GM18907 (cell line): ENCODE results near the gene CIAO1.
"Not testable (repeated sequence)": the region's sequence is repeated elsewhere in the genome, so short reads cannot be mapped to it uniquely, and the experiment has no call there.

Experiments used
- ATAC-seq: cut with Tn5 transposase; IDR thresholded peaks from one replicate; pipeline ENCODE4 v1.9.1; 2021; ENCODE audit warnings: mild to moderate bottlenecking, moderate library complexity; ENCODE audit not compliant: unreplicated experiment

Gene CIAO1

DNA sequence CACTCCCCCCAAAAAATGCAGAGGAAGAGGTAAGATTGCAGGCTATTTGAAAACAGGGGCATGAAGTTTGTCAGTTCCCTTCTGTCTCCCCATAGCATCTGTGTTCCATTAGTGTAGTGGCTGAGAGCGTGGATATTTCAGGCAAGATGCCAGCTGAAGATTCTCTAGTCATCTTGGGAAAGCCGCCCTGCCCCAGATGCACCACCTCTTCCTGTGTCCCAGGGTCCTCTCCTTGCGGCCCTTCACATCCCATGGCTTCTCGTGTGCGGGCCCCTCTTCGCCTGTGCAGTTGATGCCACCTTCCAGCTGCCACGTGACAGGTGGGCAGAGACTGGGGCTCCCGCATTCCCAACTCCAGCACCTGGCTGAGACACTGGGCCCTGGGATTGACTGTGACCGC lies 16.4 kb upstream of the CIAO1 start:
- no peak for ATAC-seq

DNA sequence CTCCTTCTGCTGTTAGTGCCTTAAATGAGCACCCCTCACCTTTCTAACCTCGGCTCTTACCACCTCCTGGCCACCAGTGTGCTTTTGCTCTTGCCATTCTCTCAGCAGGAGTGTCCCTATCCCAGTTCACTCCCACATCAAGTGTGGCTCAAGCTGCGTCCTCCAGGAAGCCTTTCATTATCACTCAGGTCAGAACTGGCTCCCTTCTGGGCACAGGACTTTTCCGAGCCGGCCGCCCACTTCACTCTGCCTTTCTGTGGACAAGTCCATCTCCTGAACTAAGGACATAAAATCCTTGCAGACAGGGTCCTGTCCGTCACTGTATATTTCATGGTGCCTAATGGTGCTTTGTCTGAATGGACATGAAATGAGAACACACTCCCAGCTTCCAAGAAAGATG lies 15.8 kb upstream of the CIAO1 start:
- ATAC-seq, result no peak

DNA sequence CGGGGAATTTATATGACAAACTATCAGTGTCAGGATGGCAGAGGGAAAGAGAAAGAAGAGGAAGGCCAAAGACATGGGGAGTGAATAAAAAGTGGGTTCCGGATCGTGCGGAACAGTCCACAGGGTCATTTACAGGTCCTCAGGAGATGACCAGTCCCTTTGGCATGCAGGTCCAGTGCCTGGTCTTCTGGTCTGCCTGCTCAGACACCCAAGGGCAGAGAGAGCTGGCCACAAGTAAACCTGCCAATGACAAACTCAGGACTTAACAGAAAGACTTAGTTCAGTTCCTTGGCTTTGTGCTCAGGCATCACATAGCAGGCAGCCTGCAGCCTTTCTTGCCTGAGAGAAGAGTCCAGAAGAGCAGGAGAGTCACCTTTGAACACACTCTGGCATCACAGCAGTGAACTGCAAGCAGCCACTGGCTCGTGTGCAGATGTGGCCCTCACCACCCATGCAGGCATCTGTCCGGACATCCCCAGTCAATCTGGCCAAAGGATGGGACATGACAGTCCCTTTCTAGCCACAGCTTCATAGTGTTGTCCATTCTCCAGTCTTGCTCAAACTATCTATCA lies 14.2 kb upstream of the CIAO1 start:
- ATAC-seq, result no peak

DNA sequence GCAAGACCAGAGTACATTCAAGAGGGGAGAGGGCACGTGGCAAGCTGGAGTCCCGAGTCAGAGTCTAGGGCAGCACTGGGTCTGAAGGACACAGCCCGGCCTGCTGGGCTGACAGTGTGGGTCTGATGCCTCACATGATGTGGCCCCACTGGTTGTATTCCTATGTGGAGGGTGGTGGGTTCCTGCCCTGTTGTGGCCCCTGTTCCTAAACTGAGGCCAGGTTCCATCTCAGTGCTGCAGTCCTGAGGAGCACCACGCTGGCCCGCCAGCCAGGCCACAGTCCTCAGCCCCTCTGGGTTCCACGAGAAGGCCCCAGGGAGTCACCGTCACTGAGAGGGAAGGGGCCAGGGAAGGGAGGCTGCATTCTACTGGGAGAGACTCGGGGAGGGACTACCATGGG lies 13.5 kb upstream of the CIAO1 start:
- ATAC-seq, result no peak

DNA sequence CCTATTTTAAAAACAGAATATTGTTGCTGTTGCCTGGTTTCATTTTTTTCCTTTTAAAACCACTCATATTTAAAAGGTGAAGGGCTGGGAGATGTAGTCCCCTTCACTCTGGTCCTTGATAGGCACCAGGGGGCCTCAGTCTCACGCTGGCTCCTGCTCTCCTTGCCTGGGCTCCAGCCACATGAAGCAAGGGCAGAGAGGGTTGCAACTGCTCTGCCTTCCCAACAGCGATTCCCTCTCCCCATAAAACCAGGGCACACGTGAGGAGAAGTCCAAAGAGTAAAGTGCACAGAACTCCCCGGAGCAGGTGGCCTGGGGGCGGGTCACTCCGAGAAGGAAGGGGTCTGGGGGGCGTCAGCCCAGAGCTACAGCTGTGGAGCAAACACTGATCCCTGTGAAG lies 13.0 kb upstream of the CIAO1 start:
- ATAC-seq, result no peak

DNA sequence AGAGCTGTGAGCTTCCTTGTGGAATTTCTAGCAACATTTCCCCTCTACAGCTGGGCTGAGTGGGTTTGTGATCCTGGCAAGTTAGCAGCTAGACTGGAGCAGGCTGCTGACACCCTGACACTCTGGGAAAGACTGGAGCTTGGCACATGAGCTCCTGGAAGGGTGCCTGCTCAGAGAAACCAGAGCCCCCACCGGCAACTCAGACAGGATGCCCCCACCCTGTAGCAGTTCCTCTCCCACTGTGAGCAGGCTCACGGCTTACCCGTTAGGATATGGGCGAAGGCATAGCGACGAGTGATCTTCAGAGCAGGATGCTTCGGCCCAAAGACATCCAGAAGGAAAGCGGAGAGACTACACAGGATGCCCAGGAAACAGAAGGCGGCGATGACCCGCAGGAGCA lies 11.5 kb upstream of the CIAO1 start:
- ATAC-seq, result no peak

DNA sequence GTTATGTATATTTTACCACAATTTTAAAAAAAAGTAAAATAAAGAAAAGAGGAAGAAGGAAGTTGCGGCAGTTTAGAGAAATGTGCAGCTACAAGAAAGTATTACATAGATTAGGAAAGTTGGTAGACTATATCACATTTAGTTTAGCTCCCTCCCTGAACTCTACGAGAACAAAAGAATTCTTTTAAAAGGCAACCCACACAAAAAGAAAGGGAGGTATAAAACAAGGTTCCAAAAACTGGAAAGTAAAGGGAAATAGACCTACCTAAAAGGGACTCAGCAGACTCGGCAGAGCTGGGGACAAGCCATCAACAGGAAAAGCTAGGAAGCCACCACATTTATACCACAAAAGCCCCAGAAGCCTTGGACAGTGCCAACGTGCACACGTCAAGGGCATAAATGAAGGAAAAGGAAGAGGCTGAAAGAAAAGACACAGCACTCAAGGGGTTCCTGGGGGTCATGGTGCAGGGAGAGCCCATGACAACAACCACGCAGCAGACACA lies 9.4 kb upstream of the CIAO1 start:
- no peak for ATAC-seq

DNA sequence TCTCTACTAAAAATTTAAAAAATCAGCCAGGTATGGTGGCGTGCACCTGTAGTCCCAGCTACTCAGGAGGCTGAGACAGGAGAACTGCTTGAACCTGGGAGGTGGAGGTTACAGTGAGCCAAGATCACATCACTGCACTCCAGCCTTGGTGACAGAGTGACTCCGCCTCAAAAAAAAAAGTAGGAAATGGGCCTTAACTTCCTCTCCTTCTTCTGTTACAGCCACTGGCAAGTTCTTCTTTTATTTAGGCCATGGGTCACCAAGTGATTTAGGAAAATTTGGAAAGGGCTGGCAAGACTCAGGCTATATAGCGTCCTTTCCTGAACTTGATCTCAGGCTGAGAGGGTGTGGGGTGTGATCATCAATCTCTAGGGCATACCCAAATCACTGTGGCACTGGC lies 8.3 kb upstream of the CIAO1 start:
- ATAC-seq, result not testable (repeated sequence)

DNA sequence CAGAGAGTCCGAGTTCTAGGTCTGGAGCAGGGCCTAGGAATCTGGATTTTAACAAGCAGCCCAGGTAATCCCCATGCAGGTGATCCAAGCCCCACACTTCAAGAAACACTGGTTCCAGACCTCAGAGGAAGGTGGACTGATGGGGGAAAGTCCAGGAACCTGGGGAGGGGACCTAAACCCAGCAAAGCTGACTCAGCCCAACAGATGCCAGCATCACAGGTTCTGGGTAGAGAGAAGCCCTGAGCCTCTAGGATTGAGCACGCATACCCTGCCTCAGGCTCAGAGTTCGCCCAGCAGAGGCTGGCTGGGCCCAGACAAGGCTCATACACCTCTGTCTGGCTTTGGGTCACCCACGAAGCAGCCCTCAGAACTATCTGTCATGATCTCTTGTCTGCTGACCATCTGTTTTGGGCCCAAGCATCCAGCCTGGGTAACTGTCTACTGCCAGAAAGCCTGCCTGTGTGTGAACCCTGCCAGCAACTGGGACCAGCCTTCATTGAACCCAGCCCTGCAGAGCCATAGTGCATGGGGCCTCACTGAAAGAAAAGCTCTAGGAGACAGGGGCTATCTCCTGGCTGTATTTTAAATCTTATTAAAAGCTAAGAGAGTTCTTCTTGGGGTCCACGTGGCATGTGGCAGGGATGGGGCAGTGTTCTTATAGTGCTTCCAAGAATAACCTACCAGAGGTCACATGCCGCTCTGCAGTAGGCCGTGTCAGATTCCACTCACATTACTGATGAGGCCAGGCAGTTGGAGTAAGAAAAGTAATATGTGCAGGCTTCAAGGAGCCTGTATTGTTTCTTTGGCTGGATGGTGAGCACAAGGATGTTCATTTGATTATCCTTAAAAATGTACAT lies 7.6 kb upstream of the CIAO1 start:
- no peak for ATAC-seq

DNA sequence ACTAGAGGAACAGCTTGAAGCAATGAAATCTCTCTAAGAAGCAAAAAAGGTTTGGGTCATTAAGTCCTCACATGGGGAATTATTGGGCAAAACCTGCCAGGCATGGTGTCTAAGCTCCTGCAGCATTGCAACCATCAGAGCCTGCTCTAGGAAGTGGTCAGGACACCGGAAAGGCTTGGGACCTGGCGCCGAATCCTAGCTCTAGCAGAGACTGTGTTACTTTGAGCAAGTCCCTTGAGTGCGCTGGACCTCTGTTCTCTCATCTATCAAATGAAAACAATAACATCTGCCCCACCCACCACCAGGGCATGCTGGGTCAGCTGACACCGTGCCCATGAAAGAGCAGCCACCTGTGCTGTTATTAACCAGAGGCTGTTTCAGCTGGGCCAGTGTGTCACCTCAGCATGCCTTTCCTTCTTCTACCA lies 6.5 kb upstream of the CIAO1 start:
- no peak for ATAC-seq

DNA sequence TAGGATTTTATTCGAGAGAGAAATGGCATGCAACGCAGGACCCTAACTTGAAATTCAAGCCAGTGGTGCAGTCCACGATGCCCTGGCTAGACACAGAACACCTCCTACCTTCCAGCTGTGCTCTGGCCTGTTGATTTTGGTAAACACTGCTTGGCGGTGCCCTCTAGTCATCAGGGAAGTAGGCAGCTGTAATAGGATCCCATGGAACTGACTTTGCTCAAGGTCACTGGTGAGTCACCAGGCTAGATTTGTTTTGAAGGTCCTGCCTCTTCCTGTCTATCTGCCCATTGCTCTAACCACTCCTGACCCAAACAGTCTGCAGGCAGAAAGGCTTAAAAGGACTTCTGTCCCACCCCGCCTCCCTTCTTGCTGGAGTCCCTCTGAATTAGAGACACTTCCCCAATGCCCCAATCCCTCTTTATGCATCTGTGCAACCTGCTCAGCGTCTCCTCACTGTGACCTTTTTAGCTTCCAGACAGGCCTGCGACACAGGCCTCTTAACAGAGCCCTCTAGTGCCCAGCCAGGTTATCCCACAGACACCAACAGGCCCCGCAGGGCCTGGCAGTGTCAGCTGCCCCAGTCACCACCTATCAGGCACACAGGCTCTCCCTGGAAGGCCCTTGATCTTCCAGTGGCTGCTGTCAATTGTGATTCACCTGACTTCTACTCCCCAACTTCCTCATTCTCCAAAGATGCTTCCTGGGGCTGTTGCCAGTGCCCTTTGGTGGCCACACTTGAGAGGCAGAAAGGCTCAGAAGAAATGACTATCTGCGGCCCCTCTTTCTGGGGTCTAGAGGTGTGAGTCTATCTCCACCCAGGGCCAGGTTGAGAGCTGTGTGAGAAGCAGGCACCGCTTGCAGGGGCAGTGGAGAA lies 5.4 kb upstream of the CIAO1 start:
- ATAC-seq, result peak; percentile 35

DNA sequence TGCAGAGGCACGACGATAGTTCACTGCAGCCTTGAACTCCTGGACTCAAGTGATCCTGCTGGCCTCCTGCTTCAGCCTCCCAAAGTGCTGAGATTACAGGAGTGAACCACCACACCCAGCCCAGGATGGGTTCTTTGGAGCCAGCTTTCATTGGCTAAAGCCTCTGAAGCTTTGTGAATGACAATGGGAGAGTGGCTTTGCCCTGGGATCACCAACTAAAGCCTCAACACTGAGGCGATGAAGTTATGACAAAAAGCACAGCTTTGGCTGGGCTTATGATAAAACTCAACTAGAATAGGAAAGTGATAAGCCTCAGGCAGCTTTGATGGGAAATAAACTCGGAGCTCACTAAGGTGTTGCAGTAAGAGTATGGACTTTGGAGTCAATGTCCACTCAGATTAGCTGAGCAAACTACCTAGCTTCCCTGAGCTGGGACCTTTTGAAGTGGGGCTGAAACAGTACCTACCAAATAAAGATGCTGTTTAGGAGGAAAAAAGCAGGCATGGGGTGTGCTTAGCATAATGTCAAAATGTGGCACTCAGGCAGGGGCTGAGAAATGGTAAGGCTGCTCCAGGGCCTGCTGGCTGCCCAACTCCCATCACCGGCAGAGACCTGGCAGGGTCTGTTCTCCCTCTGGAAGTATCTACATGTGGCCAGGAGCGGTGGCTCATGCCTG lies 4.6 kb upstream of the CIAO1 start:
- ATAC-seq, result no peak

DNA sequence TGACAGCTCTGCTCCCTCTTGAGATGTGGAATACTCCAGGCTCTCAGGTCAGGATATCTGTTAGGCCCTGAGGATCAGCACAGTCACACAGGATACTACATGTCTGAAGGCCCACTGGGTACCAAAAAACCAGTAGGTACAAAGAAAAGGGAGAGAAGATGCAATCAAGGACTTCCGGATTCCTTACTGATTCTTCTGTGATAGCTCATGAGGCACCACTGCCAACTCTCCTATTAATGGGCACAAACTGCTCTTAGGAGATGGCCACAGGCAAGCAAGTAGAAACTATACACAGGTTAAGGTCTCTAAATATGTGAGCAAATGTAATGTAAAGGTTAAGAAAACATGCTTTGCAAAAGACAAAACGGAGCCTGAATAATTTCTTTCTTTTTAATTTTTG lies 3.7 kb upstream of the CIAO1 start:
- no peak for ATAC-seq

DNA sequence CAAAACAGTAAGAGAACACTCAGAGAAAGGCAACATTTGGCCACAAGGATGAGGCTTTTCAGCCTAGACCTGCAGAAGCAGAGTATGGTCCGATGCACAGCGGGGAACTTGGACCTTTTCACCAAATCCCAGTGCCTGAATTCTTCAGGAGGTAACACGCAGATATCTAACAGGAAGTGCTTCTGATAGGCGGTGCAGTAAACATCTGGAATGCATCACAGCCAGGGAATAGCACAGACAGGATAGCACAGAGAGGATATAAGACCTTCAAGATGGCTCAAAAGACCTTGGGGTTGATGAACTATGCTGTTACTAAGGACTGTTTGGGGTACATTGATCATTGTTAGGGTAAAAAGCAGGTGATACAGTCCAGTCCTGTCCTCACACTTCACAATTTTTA lies 1.9 kb upstream of the CIAO1 start:
- ATAC-seq, result no peak

DNA sequence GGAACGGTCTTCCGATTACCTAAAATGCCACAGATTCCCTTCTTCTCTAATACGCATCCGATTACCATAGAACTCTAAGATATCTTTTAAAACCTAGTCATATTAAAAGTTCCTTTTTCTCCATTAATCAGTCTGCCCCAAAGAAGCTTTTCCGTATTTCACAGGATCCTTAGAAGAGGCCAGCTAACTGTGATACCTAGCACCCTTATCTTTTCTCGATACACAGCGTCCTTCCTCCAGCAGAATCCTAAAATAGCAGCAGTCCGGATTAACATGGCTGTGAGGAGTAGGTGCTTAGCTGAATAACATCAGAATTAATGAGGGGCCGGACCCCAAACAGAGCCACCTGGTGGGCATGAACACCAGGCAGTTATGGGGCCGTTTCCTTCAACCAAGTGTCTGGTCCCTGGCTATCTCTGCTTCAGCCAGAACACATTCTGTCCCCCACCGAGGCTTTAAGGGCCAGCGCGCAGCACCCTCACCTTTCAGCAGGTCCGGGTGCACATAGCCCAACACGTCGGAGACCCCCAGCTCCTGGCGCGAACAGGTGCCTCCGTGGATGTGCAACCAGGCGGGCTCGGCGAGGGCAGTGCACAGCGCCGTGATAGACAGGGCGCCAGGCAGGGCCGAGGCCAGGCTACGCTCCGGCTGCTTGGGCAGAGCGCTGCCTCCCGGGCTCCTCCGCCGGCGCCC lies 1.2 kb upstream of the CIAO1 start:
- ATAC-seq, result peak; percentile 4

DNA sequence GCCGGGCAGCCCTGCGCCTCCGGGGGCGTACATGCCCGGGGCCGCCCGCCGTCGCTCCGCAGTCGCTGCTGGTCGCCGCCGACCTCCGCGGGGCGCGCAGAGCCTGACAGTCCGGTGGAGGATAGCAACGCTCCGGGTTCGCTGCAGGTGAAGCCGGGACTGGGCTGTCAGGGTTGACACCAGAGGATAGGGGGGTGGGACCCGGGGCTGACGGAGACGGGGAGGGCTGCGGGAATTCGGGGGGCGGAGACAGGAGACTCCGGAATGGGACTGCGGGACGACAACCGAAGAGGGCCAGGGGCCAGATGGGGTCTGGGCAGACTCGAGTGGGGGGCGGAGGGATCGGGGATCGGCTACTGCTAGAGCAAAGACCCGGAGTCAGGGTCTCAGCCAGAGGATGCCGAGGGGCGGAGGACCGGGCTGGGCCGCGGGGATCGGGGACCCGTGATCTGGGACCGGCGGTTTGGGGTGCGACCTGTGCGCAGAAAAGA lies 631 bp upstream of the CIAO1 start:
- peak; percentile 30 for ATAC-seq

DNA sequence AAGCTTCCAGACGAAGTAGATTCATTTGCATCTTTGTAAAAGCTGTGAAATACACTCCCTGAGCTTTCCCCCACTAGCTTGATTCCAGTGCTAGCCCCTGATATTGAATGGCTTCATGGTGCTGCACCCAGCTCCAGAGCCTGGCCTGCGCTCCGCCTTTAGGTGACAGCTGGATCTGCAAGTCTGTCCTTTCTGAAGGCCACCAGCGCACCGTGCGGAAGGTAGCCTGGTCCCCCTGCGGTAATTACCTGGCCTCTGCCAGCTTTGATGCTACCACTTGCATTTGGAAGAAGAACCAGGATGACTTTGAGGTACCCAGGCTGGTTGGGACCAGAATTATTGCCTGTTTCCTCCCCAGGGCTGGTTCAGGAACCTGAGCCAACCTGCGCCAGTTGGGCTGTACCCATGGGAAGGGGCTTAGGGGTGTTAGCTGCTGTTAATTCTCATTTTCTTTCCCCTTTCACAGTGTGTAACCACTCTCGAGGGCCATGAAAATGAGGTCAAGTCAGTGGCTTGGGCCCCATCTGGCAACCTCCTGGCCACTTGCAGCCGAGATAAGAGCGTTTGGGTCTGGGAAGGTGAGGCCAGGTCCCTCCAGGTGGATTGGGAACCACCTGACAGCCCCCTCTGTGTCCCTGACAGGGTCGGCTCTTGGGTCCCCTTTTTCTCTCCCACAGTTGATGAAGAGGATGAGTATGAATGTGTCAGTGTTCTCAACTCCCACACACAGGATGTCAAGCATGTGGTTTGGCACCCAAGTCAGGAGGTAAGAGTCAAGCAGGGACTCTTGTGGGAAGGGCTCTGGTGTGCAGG lies 1.3 kb downstream of the CIAO1 start:
- ATAC-seq, result no peak

DNA sequence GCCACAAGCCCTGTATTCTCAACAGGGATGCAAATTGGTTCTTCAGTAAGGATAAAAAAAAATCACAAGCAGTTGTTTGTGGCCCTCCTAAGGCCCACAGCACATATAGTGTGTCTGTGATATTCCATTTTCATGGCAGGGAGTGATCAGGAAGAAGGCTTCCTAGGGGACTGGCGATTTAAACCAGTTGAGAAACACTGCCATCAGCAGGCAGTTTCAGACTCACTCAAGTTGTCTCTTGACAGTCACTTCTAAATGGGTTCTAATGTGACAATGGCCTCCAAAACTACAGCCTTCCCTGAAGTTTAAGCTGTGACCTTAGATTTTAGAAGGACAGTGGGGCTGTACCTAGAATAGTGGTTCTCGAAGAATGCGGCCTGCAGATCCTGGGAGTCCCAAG lies 6.0 kb downstream of the CIAO1 start:
- ATAC-seq, result no peak

DNA sequence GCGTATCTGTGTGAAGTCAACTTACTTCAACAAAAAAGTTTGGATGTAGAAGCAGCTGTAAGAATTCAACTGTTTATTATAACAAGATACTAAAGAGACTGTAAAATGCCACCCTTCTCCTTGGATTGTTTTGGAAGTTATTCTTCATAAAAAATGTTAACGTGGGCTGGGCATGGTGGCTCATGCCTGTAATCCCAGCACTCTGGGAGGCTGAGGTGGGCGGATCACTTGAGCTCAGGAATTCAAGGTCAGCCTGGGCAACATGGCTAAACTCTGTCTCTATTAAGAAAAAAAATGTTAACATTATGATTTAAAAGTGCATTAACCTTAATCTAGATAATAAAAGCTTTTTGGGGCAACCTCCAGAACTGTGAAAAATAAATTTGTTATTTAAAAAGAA lies 7.7 kb downstream of the CIAO1 start:
- no peak for ATAC-seq
